ENCODE results near the gene PIM2. TPM values are rescaled to one million over a fixed set of nuclear protein-coding genes. Genes with fewer than 3 reads are reported as not detected.

The PIM2 gene
- polyA plus RNA-seq, 6 donors from 2014 or later: 202 to 489 (median 254) TPM

DNA sequence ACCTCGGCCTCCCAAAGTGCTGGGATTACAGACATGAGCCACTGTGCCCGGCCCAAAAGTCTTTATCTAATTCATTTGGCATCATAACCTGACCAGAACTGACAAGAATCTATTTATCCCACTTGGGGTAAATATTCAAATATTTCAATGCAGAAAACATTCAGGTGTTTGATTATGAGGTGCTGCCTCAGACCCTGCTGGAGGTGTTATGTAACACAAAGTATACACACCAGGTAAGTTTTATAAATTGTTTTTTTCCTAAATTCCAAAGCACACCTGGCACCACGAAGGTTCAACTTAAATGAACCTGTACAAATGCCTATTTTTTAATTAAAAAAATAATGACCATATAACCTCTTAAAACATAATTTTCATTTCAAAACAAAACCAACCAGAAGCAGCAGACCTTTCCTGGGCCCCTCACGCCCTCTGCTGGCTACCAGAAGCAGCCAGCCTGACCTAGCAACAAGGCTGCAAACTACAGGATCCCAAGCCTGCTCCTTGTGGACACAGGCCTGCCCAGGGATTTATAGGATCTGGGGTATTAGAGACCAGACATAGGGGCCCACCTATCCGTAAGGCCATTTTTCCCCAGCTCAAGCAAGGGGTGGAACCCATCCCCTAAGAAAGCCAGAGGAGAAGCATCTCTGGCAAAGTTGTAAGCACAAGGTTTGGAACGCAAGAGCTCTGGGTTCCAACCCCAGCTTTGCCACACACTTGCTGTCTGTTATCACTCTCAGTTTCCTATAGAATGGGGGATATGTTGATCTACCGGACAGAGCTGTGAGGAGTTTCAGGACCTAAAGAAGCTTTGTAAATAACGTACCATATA is 26.9 kb upstream of the PIM2 start:
- Mint-ChIP-seq H3K4me1 (peaks cover 28 to 48% (median 34%) of the 10 kb centered on the region in 3 donors), H3K36me3 (peaks cover 0 to 6% of the 10 kb centered on the region in 2 donors), H3K27me3 (no peaks in the 10 kb centered on the region), H3K9me3 (no peaks in the 10 kb centered on the region), H3K27ac (peak overlapping the region; percentile 49 to 92 (median 62)), H3K4me3 (peak overlapping the region in 4 of 8 donors; percentile 11 to 54 (median 36))
- ATAC-seq (ENCODE audit: low read depth in 2 of 2): peak; percentile 65 to 75
- DNase-seq: peak; percentile 54

DNA sequence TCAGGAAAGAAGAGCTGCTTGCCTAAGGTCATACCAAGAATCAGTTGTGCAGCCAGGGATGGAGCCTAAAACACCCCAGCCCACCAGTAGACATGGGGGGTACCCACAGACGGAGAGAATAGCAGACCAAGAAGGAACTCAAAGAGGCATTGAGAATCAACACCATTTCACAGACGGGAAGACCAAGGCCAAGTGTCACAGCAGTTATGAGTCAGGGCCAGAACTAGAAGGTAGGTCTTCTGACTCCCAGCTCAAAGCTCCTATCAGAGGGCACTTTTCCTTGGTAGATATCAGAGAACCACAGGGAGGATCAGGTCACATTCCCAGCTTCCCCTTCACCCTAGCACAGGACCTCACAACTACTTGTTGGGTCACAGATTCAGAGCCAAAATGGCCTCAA is 24.1 kb upstream of the PIM2 start:
- Mint-ChIP-seq H3K36me3 (peaks cover 0 to 6% of the 10 kb centered on the region in 2 donors), H3K4me3 (peak overlapping the region in 1 of 8 donors; percentile 57), H3K27me3 (no peaks in the 10 kb centered on the region), H3K9me3 (no peaks in the 10 kb centered on the region), H3K27ac (peak overlapping the region; percentile 55 to 100 (median 92)), H3K4me1 (peaks cover 51 to 77% (median 55%) of the 10 kb centered on the region in 3 donors)
- no peak for DNase-seq
- no peak for ATAC-seq (ENCODE audit: low read depth in 2 of 2)

DNA sequence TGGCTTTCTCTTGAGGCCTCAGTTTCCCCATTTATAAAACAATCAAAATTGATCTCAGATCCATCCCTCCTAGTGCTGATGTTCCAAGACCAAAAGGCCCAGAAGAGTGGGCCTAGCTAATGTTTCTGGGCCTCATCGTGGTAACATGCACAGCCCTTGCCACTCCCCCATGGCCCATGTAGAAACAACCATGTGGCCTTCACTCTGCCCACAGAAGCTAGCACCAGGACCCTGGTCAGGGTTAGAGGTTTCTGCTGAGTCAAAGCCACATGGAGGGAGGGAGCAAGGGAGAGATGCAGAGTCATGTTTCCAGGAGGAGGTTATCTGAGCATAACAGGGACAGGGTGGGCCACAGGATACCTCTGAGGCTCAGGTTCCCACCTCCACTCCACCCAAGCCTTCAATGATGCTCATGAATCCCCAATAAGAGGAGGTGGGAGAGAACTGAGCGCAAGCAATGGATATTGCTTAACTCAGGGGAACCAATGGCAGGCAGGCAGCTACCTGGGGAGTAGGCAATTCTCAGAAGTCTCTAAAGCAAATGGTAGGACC is 21.7 kb upstream of the PIM2 start:
- ATAC-seq (ENCODE audit: low read depth in 2 of 2) (no peak), DNase-seq (no peak)
- Mint-ChIP-seq H3K27ac (peak overlapping the region; percentile 97 to 100 (median 100)), H3K4me3 (peak overlapping the region; percentile 5 to 91 (median 77)), H3K4me1 (peaks cover 65 to 92% (median 69%) of the 10 kb centered on the region in 3 donors), H3K27me3 (no peaks in the 10 kb centered on the region), H3K36me3 (peaks cover 0 to 6% of the 10 kb centered on the region in 2 donors), H3K9me3 (no peaks in the 10 kb centered on the region)

DNA sequence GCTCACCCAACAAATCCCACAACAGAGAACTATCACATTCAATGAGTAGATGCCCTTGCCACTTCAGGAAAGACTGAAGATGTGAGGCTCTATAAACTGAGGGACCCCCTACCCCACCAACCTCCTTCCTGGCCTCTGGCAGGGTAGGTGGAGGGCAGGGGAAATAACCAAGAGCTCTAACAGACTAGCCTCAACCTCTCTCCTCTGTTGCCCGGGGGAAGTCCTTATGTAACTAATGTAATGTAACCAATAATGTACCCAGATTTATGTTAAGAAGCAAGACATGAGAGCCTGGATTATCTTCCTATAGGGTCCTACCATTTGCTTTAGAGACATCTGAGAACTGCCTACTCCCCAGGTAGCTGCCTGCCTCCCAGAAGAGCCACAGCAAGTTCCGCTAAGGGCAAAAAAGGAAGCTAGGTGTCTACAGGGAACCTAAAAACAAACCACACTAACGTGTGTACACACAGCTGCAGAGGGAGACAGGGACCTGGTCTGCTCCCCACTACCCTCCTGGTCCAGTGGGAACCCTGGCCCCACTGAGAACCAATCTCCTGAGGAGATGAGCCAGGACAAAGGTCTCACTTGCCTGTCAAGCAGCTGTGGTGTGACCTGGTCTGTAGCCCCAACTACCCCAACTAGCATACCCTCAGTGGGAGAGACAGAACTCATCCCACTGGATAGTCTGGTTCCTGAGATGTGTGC is 20.9 kb upstream of the PIM2 start:
- DNase-seq (peak; percentile 63), ATAC-seq (ENCODE audit: low read depth in 2 of 2) (peak; percentile 20 to 29)
- Mint-ChIP-seq H3K27me3 (no peaks in the 10 kb centered on the region), H3K27ac (peak overlapping the region; percentile 97 to 100 (median 100)), H3K9me3 (peaks cover 0 to 2% (median 0%) of the 10 kb centered on the region in 7 donors), H3K4me3 (peak overlapping the region; percentile 64 to 96 (median 82)), H3K4me1 (peaks cover 73 to 95% (median 78%) of the 10 kb centered on the region in 3 donors), H3K36me3 (peaks cover 4 to 6% of the 10 kb centered on the region in 2 donors)

DNA sequence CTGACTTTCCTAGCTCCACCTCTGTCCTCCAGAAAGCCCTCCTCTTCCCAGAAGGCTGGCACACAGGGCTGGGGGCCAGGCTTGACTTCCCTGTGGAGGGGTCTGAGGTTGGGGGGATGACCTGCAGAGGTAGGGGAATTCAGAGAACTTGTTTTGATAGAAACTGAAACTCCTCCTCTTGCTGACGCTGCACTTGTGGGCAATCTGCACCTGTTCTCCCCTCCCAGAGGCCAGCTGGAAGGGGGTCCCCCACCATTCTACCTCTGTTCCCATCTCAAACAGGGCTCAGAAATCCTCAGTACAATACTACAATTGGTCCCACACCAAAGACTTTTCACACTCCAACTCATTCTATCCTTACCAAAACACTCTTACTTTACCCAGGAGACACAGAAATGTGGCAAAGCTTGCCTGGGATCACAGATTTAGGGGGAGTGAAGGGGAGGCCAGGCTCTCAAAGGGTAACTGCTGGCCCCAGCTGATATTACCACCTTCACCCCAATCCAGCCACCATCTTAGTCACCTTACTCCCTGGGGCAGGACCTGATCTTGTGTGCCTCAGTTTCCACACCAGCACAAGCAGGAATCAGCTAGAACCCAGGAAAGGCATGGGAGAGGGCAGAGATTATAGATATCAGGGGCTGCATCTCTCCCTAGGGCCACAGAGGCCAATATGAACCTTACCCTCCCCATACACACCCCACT is 20.0 kb upstream of the PIM2 start:
- Mint-ChIP-seq H3K27ac (peak overlapping the region; percentile 97 to 100 (median 100)), H3K9me3 (peaks cover 0 to 2% (median 0%) of the 10 kb centered on the region in 7 donors), H3K4me1 (peaks cover 75 to 95% (median 81%) of the 10 kb centered on the region in 3 donors), H3K27me3 (no peaks in the 10 kb centered on the region), H3K4me3 (peak overlapping the region; percentile 74 to 96 (median 83)), H3K36me3 (peaks cover 6 to 10% of the 10 kb centered on the region in 2 donors)
- peak; percentile 46 to 50 for ATAC-seq (ENCODE audit: low read depth in 2 of 2)
- DNase-seq: peak; percentile 90

DNA sequence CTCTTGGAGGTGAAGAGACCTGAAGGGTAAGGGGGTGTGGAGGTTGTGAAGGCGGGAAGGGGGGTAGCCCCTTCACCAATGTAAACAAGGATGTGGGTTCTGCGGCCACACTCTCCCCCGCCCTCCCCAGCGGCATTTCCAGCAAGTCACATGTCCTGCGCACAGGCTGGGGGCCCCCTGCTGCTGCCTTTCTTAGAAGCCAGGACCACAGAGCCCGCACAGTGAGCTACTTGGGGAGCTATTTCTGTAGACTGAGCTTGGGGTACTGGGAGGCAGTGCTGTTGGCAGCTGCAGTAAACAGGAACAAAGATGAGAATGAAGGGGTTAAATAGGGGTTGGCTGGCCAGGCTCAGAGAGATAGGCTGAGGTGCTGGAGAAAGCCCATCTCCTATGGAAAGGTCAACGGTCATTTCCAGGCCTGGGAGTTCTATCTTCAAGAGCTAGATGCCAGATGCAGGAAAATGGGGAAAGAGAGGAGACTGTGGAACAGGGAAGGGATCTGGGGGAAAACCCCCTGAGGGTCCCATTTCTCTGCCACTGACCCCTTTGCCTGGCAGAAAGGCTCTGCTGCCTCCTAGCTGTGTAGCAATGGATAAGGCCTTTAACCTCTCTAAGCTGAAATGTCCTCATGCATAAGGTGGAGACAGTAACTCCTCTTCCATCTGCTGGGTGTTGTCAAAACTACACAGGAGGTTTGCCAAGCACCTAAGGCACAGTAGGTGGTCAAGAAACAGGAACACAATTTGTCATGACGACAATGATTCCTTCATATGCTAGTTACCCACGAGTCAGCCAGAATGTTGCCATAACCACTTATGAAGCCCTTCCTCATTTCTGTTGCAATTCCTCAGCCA is 18.5 kb upstream of the PIM2 start:
- ATAC-seq (ENCODE audit: low read depth in 2 of 2) (peak; percentile 61 to 63), DNase-seq (peak; percentile 91)
- Mint-ChIP-seq H3K9me3 (peaks cover 0 to 3% (median 0%) of the 10 kb centered on the region in 7 donors), H3K36me3 (peaks cover 6 to 14% of the 10 kb centered on the region in 2 donors), H3K4me1 (peaks cover 78 to 95% (median 78%) of the 10 kb centered on the region in 3 donors), H3K27ac (peak overlapping the region; percentile 97 to 100 (median 100)), H3K27me3 (no peaks in the 10 kb centered on the region), H3K4me3 (peak overlapping the region; percentile 80 to 96 (median 84))

DNA sequence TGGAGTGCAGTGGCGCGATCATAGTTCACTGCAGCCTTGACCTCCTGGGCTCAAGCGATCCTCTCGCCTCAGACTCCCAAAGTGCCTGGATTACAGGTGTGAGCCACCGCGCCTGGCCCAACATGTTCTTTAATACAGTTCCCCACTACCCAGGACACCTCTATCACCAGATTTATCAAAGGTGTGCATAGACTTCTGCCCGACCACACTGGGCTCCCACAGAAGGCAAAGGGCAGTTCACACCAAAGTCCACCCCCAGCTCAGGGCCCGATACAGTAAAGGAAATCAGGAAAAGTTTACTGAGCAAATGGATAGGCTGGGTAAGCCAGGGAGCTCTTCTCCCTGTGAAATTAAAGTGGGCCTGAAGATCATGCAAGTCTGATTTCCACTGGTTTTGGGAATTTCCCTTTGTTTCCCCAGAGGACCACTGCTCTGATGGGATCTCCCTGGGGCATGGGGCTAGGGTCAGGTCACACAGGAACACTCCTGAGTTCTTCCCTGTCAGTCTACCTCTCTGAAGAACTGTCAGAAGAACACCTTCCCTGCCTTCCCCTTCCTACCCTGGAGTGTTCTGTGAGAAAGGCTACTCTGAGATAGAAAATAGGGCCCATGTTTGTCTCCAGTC is 17.7 kb upstream of the PIM2 start:
- H3K27ac Mint-ChIP-seq: peak overlapping the region; percentile 97 to 100 (median 100)
- ATAC-seq (ENCODE audit: low read depth in 2 of 2): no peak
- no peak for DNase-seq
- peaks cover 70 to 88% (median 71%) of the 10 kb centered on the region in 3 donors for H3K4me1 Mint-ChIP-seq
- H3K36me3 Mint-ChIP-seq: peaks cover 3 to 14% of the 10 kb centered on the region in 2 donors
- H3K27me3 Mint-ChIP-seq: no peaks in the 10 kb centered on the region
- peak overlapping the region; percentile 80 to 96 (median 84) for H3K4me3 Mint-ChIP-seq
- peaks cover 0 to 3% (median 0%) of the 10 kb centered on the region in 7 donors for H3K9me3 Mint-ChIP-seq

DNA sequence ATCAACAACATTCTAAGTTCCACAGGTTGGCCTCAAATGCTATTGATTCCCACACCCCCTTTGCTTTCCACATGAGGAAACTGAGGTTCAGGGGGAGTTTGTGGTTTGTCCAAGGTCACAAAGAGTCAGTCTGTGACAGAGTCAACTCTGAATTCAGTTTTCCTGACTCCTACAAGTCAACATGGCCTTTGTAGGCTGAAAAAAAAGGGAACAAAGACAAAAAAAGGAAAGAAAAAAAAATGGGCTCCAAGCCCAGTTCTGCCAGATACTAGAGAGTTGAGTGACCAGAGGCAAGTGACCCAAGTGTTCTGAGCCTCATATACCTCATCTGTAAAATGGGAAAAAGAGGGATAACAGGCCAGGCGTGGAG is 16.5 kb upstream of the PIM2 start:
- peak overlapping the region; percentile 79 to 100 (median 92) for H3K27ac Mint-ChIP-seq
- peaks cover 0 to 3% (median 0%) of the 10 kb centered on the region in 7 donors for H3K9me3 Mint-ChIP-seq
- peaks cover 64 to 76% (median 68%) of the 10 kb centered on the region in 3 donors for H3K4me1 Mint-ChIP-seq
- H3K36me3 Mint-ChIP-seq: peaks cover 0 to 14% of the 10 kb centered on the region in 2 donors
- H3K4me3 Mint-ChIP-seq: peak overlapping the region in 6 of 8 donors; percentile 29 to 74 (median 61)
- DNase-seq: no peak
- no peak for ATAC-seq (ENCODE audit: low read depth in 2 of 2)
- H3K27me3 Mint-ChIP-seq: no peaks in the 10 kb centered on the region

DNA sequence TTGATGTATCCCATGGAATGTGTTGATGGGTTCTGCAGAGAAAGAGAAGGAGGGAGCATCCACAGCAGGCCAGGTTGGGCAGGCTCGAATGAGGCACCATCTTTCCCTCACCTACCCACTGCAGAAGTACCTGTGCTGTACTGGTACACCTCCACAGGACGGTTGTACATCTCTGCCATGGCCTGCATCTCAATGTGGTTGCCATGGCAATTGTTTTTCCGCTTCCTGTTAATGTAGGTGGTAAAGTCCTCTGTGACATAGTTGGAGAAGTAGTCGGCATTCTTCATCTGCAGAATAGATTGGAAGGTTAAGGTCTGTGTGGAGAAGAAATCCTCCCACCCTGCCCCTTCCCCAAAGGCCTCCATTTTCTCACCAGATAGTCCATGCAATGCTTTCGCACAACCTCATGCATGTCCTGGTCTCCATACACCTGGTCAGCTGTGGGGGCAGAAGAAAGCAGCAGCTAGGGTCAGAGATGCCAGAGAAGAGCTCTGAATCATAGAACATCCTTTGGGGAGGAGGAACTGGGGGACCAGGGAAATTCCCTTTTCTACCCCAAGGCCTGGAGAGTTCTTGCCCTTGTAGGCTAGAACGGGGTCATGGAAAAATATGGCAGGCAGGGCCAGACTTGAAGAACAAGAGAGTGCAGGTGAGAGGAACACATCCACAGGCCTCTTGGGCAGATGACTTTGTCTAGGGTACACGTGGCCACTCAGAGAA is 15.9 kb upstream of the PIM2 start:
- H3K9me3 Mint-ChIP-seq: peaks cover 0 to 3% (median 0%) of the 10 kb centered on the region in 7 donors
- peaks cover 61 to 70% (median 64%) of the 10 kb centered on the region in 3 donors for H3K4me1 Mint-ChIP-seq
- peak overlapping the region; percentile 79 to 100 (median 92) for H3K27ac Mint-ChIP-seq
- DNase-seq: no peak
- H3K36me3 Mint-ChIP-seq: peaks cover 0 to 14% of the 10 kb centered on the region in 2 donors
- peak overlapping the region in 7 of 8 donors; percentile 53 to 77 (median 69) for H3K4me3 Mint-ChIP-seq
- no peak for ATAC-seq (ENCODE audit: low read depth in 2 of 2)
- H3K27me3 Mint-ChIP-seq: no peaks in the 10 kb centered on the region

DNA sequence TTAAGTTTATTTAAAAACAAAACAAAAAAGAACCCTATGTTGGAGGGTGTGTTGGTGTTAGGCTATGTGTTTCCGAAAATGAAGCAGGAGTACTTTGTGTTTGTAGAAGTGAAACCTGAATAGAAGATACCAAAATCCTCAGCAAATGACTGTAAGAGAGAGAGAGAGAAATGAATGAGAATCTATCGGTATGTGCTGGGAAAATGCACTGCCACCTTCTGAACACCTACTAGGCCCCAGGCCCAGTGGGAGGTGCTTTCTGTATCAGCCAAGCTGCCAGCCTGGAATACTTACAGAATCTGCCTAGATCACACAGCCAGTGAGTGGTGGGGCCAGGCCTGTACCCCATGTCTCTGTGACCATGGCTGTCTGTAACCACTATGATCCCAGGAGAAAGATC is 14.9 kb upstream of the PIM2 start:
- Mint-ChIP-seq H3K4me1 (peaks cover 52 to 63% (median 54%) of the 10 kb centered on the region in 3 donors), H3K27ac (peak overlapping the region; percentile 76 to 100 (median 94)), H3K4me3 (peak overlapping the region; percentile 57 to 84 (median 68)), H3K27me3 (no peaks in the 10 kb centered on the region), H3K36me3 (peaks cover 0 to 14% of the 10 kb centered on the region in 2 donors), H3K9me3 (peaks cover 0 to 3% (median 0%) of the 10 kb centered on the region in 7 donors)
- DNase-seq (no peak), ATAC-seq (ENCODE audit: low read depth in 2 of 2) (no peak)

DNA sequence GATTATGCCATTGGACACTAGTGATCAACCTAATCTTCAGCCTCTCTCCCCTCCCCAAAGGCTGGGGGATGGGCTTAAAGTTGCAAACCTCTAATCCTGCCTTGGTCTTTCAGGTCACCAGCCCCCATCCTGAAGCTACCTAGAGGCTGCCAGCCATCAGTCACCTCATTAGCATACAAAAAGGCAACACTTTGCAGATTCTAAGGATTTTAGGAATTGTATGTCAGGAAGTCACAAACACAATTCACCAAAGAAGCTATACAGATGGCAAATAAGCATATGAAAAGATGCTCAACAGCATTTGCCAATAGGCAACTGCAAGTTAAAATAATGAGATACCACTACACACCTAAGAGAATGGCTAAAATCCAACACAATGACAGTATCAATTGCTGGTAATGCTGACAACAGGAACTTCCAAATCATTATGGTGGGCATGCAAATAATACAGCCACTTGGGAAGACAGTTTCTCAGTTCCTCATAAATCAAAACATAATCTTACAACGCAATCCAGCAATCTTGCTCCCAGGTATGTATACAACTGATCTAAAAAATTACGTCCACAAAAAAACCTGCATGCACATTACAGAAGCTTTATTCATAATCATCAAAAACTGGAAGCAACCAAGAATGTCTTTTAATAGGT is 9.0 kb upstream of the PIM2 start:
- H3K36me3 Mint-ChIP-seq: peaks cover 5 to 8% of the 10 kb centered on the region in 2 donors
- peaks cover 0 to 2% (median 0%) of the 10 kb centered on the region in 7 donors for H3K9me3 Mint-ChIP-seq
- DNase-seq: no peak
- no peaks in the 10 kb centered on the region for H3K27me3 Mint-ChIP-seq
- H3K4me1 Mint-ChIP-seq: peaks cover 23 to 47% (median 38%) of the 10 kb centered on the region in 3 donors
- H3K27ac Mint-ChIP-seq: peak overlapping the region in 5 of 6 donors; percentile 4 to 61 (median 56)
- peak; percentile 60 to 74 for ATAC-seq (ENCODE audit: low read depth in 2 of 2)
- H3K4me3 Mint-ChIP-seq: peak overlapping the region; percentile 16 to 80 (median 48)

Measured in naive B cell (primary cell).